HEK293 (cell line): ENCODE measurements around the gene SRRM2.

Experiments
- BCL6B ChIP-seq: fragments of 450-650 bp; formaldehyde crosslinking; IDR thresholded peaks from 2 replicates; pipeline ENCODE4 v1.5.1; 2017; ENCODE audit warnings: missing biosample characterization, missing genetic modification characterization
- GLIS2 ChIP-seq: fragments of 450-650 bp; formaldehyde crosslinking; IDR thresholded peaks from 2 replicates; pipeline ENCODE4 v1.5.1; 2016; ENCODE audit warnings: missing biosample characterization, missing genetic modification characterization
- MYNN ChIP-seq: fragments of 450-650 bp; formaldehyde crosslinking; IDR thresholded peaks from 2 replicates; pipeline ENCODE4 v1.5.1; 2016; ENCODE audit warnings: missing biosample characterization, missing genetic modification characterization, borderline replicate concordance
- SP7 ChIP-seq: fragments of 450-650 bp; formaldehyde crosslinking; IDR thresholded peaks from 2 replicates; pipeline ENCODE4 v1.5.1; 2016; ENCODE audit warnings: missing biosample characterization, missing genetic modification characterization
- TRIM28 ChIP-seq: IDR thresholded peaks from 2 replicates; pipeline ENCODE4 v1.6.1; 2011; ENCODE audit warnings: low read length, control low read depth, borderline replicate concordance
- ZBTB11 ChIP-seq: fragments of 450-650 bp; formaldehyde crosslinking; conservative IDR thresholded peaks from 2 replicates; pipeline ENCODE4 v1.5.1; 2016; ENCODE audit warnings: low read depth, missing biosample characterization, missing genetic modification characterization
- ZBTB20 ChIP-seq: fragments of 450-650 bp; formaldehyde crosslinking; IDR thresholded peaks from 2 replicates; pipeline ENCODE4 v1.5.1; 2016; ENCODE audit warnings: missing biosample characterization, missing genetic modification characterization
- ZBTB48 ChIP-seq: fragments of 450-650 bp; formaldehyde crosslinking; IDR thresholded peaks from 2 replicates; pipeline ENCODE4 v1.5.1; 2016; ENCODE audit warnings: missing biosample characterization, missing genetic modification characterization
- ZFP41 ChIP-seq: fragments of 450-650 bp; formaldehyde crosslinking; IDR thresholded peaks from 2 replicates; pipeline ENCODE4 v1.5.1; 2016; ENCODE audit warnings: missing biosample characterization, missing genetic modification characterization, borderline replicate concordance
- ZNF10 ChIP-seq: fragments of 450-650 bp; formaldehyde crosslinking; IDR thresholded peaks from 2 replicates; pipeline ENCODE4 v1.5.1; 2017; ENCODE audit warnings: missing biosample characterization, missing genetic modification characterization
- ZNF140 ChIP-seq: fragments of 450-650 bp; formaldehyde crosslinking; IDR thresholded peaks from 2 replicates; pipeline ENCODE4 v1.5.1; 2016; ENCODE audit warnings: missing biosample characterization, missing genetic modification characterization
- ZNF146 ChIP-seq: fragments of 450-650 bp; formaldehyde crosslinking; IDR thresholded peaks from 2 replicates; pipeline ENCODE4 v1.5.1; 2016; ENCODE audit warnings: missing biosample characterization, missing genetic modification characterization
- ZNF223 ChIP-seq: fragments of 450-650 bp; formaldehyde crosslinking; IDR thresholded peaks from 2 replicates; pipeline ENCODE4 v1.5.1; 2016; ENCODE audit warnings: missing biosample characterization, missing genetic modification characterization
- ZNF239 ChIP-seq: fragments of 450-650 bp; formaldehyde crosslinking; IDR thresholded peaks from 2 replicates; pipeline ENCODE4 v1.5.1; 2016; ENCODE audit warnings: missing biosample characterization, missing genetic modification characterization
- ZNF354C ChIP-seq: fragments of 450-650 bp; formaldehyde crosslinking; IDR thresholded peaks from 2 replicates; pipeline ENCODE4 v1.5.1; 2016; ENCODE audit warnings: missing biosample characterization, missing genetic modification characterization, low read depth, borderline replicate concordance
- ZNF391 ChIP-seq: fragments of 450-650 bp; formaldehyde crosslinking; IDR thresholded peaks from 2 replicates; pipeline ENCODE4 v1.5.1; 2016; ENCODE audit warnings: low read depth, missing biosample characterization, missing genetic modification characterization, borderline replicate concordance
- ZNF416 ChIP-seq: fragments of 450-650 bp; formaldehyde crosslinking; IDR thresholded peaks from 2 replicates; pipeline ENCODE4 v1.5.1; 2016; ENCODE audit warnings: missing biosample characterization, missing genetic modification characterization
- ZNF521 ChIP-seq: fragments of 450-650 bp; formaldehyde crosslinking; IDR thresholded peaks from 2 replicates; pipeline ENCODE4 v1.5.1; 2017; ENCODE audit warnings: missing biosample characterization, mild to moderate bottlenecking, missing genetic modification characterization
- ZNF560 ChIP-seq: fragments of 450-650 bp; formaldehyde crosslinking; IDR thresholded peaks from 2 replicates; pipeline ENCODE4 v1.5.1; 2017; ENCODE audit warnings: missing biosample characterization, missing genetic modification characterization, borderline replicate concordance
- ZNF654 ChIP-seq: fragments of 450-650 bp; formaldehyde crosslinking; IDR thresholded peaks from 2 replicates; pipeline ENCODE4 v1.5.1; 2016; ENCODE audit warnings: low read depth, missing biosample characterization, missing genetic modification characterization
- ZNF830 ChIP-seq: fragments of 450-650 bp; IDR thresholded peaks from 2 replicates; pipeline ENCODE4 v1.5.0; 2018; ENCODE audit warnings: missing biosample characterization, missing genetic modification characterization, low read depth, mild to moderate bottlenecking, moderate library complexity
- ZSCAN16 ChIP-seq: fragments of 450-650 bp; formaldehyde crosslinking; IDR thresholded peaks from 2 replicates; pipeline ENCODE4 v1.5.1; 2016; ENCODE audit warnings: missing biosample characterization, missing genetic modification characterization
- TF ChIP-seq, protein P1 (sequence below): fragments of 450-650 bp; formaldehyde crosslinking; IDR thresholded peaks from 2 replicates; pipeline ENCODE4 v1.5.1; 2016; ENCODE audit warnings: missing biosample characterization, missing genetic modification characterization
- TF ChIP-seq, protein P2 (sequence below): fragments of 450-650 bp; formaldehyde crosslinking; IDR thresholded peaks from 2 replicates; pipeline ENCODE4 v1.5.1; 2016; ENCODE audit warnings: missing biosample characterization, missing genetic modification characterization, low read depth

Gene SRRM2

DNA sequence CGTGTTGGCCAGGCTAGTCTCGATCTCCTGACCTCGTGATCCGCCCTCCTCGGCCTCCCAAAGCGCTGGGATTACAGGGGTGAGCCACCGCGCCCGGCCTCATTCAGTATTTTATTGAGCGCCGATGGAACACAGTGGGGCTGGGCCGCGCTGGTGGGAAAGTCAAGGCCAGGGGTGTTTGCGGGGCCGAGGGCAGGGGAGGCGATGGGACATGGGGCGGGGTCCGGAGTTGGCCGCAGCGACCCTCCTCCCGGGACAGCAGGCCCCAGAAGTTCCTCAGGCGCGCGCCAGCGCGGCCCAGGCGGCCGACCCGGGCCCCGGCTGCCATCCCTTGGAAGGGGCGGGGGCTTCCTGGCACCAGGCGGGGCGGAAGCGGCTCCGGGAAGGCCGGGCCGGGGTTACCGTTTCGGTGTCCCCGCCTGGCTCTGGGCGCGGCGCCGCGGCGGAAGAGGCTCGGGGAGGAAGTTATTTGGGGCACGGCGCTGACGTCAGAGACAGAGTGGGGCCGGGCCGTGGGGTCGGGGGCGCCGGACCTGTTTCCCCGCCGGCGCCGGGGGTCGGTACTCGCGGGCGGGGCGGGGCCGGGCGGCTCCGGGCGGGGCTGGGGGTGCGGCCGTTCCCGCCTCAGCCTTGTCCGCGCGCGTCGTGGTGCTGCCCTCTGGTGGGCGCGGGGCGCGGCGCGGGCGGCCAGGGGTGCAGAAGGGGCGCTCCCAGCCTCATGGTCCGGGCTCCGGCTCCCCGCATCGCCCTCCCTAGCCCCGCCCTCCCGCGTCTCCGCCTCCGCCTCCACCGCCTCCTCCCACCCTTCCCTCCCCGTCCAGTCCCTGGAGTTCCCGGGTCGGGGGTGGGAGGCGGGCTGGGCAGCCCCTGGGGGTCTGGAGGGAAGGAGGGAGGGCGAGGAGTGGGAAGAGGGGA is 31.5 kb upstream of the SRRM2 start (continued):
- TF ChIP-seq ZNF654 (tag by site-specific recombination) (no peak), ZBTB48 (no peak), ZNF239 (tag by site-specific recombination) (no peak), ZNF560 (no peak), ZSCAN16 (no peak), ZNF146 (tag by site-specific recombination) (no peak), BCL6B (tag by site-specific recombination) (no peak), MYNN (no peak; the same call in 1 of the 2 replicates), ZNF391 (tag by site-specific recombination) (0 out of 2 replicates have a peak, but pooled peaks have one; percentile 32), ZNF10 (tag by site-specific recombination) (no peak), ZNF140 (no peak), ZNF521 (no peak), ZNF354C (tag by site-specific recombination) (no peak), ZBTB11 (peak; percentile 99), SP7 (tag by site-specific recombination) (no peak), ZBTB20 (tag by site-specific recombination) (peak; percentile 80), ZNF223 (tag by site-specific recombination) (no peak), ZFP41 (tag by site-specific recombination) (no peak), ZNF416 (tag by site-specific recombination) (no peak), TRIM28 (no peak), GLIS2 (tag by site-specific recombination) (peak; percentile 74; the same call in 1 of the 2 replicates), ZNF830 (tag by site-specific recombination) (no peak)
- TF ChIP-seq, protein P1, sequence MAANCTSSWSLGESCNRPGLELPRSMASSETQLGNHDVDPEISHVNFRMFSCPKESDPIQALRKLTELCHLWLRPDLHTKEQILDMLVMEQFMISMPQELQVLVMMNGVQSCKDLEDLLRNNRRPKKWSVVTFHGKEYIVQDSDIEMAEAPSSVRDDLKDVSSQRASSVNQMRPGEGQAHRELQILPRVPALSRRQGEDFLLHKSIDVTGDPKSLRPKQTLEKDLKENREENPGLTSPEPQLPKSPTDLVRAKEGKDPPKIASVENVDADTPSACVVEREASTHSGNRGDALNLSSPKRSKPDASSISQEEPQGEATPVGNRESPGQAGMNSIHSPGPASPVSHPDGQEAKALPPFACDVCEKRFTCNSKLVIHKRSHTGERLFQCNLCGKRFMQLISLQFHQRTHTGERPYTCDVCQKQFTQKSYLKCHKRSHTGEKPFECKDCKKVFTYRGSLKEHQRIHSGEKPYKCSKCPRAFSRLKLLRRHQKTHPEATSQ: peak; percentile 75; the same call in 1 of the 2 replicates
- TF ChIP-seq, protein P2, sequence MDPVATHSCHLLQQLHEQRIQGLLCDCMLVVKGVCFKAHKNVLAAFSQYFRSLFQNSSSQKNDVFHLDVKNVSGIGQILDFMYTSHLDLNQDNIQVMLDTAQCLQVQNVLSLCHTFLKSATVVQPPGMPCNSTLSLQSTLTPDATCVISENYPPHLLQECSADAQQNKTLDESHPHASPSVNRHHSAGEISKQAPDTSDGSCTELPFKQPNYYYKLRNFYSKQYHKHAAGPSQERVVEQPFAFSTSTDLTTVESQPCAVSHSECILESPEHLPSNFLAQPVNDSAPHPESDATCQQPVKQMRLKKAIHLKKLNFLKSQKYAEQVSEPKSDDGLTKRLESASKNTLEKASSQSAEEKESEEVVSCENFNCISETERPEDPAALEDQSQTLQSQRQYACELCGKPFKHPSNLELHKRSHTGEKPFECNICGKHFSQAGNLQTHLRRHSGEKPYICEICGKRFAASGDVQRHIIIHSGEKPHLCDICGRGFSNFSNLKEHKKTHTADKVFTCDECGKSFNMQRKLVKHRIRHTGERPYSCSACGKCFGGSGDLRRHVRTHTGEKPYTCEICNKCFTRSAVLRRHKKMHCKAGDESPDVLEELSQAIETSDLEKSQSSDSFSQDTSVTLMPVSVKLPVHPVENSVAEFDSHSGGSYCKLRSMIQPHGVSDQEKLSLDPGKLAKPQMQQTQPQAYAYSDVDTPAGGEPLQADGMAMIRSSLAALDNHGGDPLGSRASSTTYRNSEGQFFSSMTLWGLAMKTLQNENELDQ (tag by site-specific recombination): no peak
